Fibroblast of the aortic adventitia (primary cell): ENCODE results near the gene MEGF8. TPM values are rescaled to one million over a fixed set of nuclear protein-coding genes. Genes with fewer than 3 reads are reported as not detected.
A peak's percentile ranks its signal among the peaks of the same experiment; 100 is the strongest.

Source experiments
- DNase-seq: peaks from one replicate; pipeline ENCODE4 v3.0.0-alpha.2; 2010; ENCODE audit warnings: low read depth
- H3K4me3 ChIP-seq: 2 replicates; pipeline ENCODE4 v1.5.1; 2011; ENCODE audit warnings: low read depth, mild to moderate bottlenecking, control low read depth, low read length, moderate library complexity
- small RNA-seq: library from RNA; depleted of rRNA; stranded (forward); fragments of <200 nt; gene quantifications from one replicate; pipeline ENCODE3, GENCODE V24; 2012
- total RNA-seq: library from RNA; depleted of rRNA; stranded (reverse); fragments of >200 nt; gene quantifications from 2 replicates; pipeline ENCODE4 v1.2.3, GENCODE V29; 2012; ENCODE audit warnings: low replicate concordance
- TF ChIP-seq, protein P1 (sequence below): IDR thresholded peaks from 2 replicates; pipeline ENCODE4 v1.5.1; 2011; ENCODE audit warnings: mild to moderate bottlenecking, low read length, control low read depth, inconsistent platforms; ENCODE audit not compliant: insufficient read depth

Gene MEGF8
- total RNA-seq, 1 donor: 20.0 TPM

DNA sequence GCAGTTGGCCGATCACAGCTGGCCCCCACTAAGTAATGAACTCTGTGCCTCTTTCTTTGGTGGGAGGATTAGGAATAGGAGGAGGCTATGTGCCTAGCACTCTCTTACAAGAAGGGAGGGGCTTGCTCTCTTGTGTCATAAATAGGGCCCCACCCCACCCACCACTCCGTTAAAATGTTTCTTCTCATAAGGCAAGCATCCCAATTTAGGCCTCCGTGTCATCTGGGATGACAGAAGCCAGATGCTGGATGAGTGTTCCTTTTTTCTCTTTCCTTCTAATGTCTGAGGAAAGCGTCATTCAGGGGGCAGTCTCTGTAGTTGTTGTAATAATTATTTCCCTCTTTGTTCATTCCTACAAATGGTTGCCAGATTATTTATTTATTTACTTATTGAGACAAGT lies 101.9 kb downstream of the MEGF8 start, which contains the start of gene LIPE:
LIPE (minus strand) TSS at position 76 of the 400 bp plus-strand sequence. CDS start 239 bp downstream, outside the sequence.
- H3K4me3 ChIP-seq: no peak within 1 kb of the TSS
- TF ChIP-seq, protein P1, sequence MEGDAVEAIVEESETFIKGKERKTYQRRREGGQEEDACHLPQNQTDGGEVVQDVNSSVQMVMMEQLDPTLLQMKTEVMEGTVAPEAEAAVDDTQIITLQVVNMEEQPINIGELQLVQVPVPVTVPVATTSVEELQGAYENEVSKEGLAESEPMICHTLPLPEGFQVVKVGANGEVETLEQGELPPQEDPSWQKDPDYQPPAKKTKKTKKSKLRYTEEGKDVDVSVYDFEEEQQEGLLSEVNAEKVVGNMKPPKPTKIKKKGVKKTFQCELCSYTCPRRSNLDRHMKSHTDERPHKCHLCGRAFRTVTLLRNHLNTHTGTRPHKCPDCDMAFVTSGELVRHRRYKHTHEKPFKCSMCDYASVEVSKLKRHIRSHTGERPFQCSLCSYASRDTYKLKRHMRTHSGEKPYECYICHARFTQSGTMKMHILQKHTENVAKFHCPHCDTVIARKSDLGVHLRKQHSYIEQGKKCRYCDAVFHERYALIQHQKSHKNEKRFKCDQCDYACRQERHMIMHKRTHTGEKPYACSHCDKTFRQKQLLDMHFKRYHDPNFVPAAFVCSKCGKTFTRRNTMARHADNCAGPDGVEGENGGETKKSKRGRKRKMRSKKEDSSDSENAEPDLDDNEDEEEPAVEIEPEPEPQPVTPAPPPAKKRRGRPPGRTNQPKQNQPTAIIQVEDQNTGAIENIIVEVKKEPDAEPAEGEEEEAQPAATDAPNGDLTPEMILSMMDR: no peak
- peak; percentile 43 for DNase-seq

Small RNAs within 50 kb of the gene (small RNA-seq; reads per million reads assigned to genes)
- not detected for gene MIR8077

Other genes with a start within 250 kb of the MEGF8 start
- 4.7 and 17.2 TPM in 2 replicates for gene ZNF574, start 249.5 kb upstream of the MEGF8 start, total RNA-seq
- 0.08 and 0.18 TPM in 2 replicates for gene POU2F2, start 193.2 kb upstream of the MEGF8 start, total RNA-seq
- gene DEDD2, start 108.0 kb upstream of the MEGF8 start, total RNA-seq: 11.1 and 13.5 TPM in 2 replicates
- 6.0 and 13.0 TPM in 2 replicates for gene ZNF526, start 105.3 kb upstream of the MEGF8 start, total RNA-seq
- gene GSK3A, start 83.0 kb upstream of the MEGF8 start, total RNA-seq: 3.1 and 18.3 TPM in 2 replicates
- 18.2 and 30.4 TPM in 2 replicates for gene ERF, start 70.5 kb upstream of the MEGF8 start, total RNA-seq
- gene CIC, start 56.4 kb upstream of the MEGF8 start, total RNA-seq: 35.3 and 36.1 TPM in 2 replicates
- 0.90 and 1.1 TPM in 2 replicates for gene PRR19, start 23.5 kb upstream of the MEGF8 start, total RNA-seq
- gene PAFAH1B3, start 23.0 kb upstream of the MEGF8 start, total RNA-seq: 23.0 and 28.2 TPM in 2 replicates
- not detected in 2 replicates for gene TMEM145, start 12.3 kb upstream of the MEGF8 start, total RNA-seq
- gene CNFN, start 64.7 kb downstream of the MEGF8 start, total RNA-seq: not detected in 2 replicates
- 1.4 and 1.6 TPM in 2 replicates for gene LIPE, start 101.8 kb downstream of the MEGF8 start, total RNA-seq
- not detected in 2 replicates for gene CXCL17, start 117.3 kb downstream of the MEGF8 start, total RNA-seq
- 0.33 TPM in 1 of 2 replicates, not detected in the other for gene CEACAM1, start 202.8 kb downstream of the MEGF8 start, total RNA-seq